Retinal pigment epithelial cell (primary cell): ENCODE data around the gene PHEX.

Source experiments
- DNase-seq: peaks from one replicate; pipeline ENCODE4 v3.0.0-alpha.2; 2010; ENCODE audit warnings: low read depth
- H3K4me3 ChIP-seq: 2 replicates; pipeline ENCODE4 v1.5.1; 2011; ENCODE audit warnings: mild to moderate bottlenecking, low read length, control low read depth, moderate library complexity
- TF ChIP-seq, protein P1 (sequence below): conservative IDR thresholded peaks from 2 replicates; pipeline ENCODE4 v1.5.1; 2011; ENCODE audit warnings: low read depth, low read length, control low read depth, inconsistent platforms

Gene PHEX

GRCh38 chrX:22296871-22297270 lies 264.7 kb downstream of the PHEX start:
- TF ChIP-seq, protein P1, sequence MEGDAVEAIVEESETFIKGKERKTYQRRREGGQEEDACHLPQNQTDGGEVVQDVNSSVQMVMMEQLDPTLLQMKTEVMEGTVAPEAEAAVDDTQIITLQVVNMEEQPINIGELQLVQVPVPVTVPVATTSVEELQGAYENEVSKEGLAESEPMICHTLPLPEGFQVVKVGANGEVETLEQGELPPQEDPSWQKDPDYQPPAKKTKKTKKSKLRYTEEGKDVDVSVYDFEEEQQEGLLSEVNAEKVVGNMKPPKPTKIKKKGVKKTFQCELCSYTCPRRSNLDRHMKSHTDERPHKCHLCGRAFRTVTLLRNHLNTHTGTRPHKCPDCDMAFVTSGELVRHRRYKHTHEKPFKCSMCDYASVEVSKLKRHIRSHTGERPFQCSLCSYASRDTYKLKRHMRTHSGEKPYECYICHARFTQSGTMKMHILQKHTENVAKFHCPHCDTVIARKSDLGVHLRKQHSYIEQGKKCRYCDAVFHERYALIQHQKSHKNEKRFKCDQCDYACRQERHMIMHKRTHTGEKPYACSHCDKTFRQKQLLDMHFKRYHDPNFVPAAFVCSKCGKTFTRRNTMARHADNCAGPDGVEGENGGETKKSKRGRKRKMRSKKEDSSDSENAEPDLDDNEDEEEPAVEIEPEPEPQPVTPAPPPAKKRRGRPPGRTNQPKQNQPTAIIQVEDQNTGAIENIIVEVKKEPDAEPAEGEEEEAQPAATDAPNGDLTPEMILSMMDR, result no peak
- DNase-seq, result no peak
- no peak overlapping the region for H3K4me3 ChIP-seq

DNA sequence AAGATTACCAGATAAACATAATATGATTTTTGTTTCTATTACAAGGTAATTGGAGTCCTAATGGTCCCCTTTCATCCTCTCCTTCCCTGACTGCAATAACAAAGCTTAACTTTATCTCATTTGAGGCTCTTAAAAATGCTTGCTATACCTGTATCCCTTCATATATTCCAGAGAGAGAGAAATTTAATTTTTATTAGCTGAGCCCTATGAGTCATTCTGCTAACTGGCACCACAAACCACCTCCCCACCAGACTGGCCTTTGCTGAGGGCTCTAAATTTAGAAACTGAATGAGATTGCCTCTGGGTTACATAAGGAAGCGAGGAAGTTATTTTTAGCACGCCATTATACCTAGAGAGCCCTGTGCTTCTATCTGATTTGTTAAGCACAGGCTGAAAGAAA lies 268.0 kb downstream of the PHEX start:
- H3K4me3 ChIP-seq, result no peak overlapping the region
- TF ChIP-seq, protein P1, result no peak
- DNase-seq, result peak; percentile 58
